HL-60/S4 (cell line): ENCODE data around the gene GART.
"Not testable (repeated sequence)": the region's sequence is repeated elsewhere in the genome, so short reads cannot be mapped to it uniquely, and the experiment has no call there.

Experiments
- in situ Hi-C: fragments of 300-500 bp; cut with MboI; formaldehyde crosslinking; loops from 2 replicates; pipeline ENCODE4 v1.14.3; 2022; ENCODE audit warnings: low sequenced_read_pairs

Gene GART

GRCh38 chr21:33478182-33478581 lies 63.7 kb downstream of the GART start:
- in situ Hi-C loops, result no loop called here

- in situ Hi-C loops, result no loop called here
These were observed 64.9 kb downstream of the GART start for GRCh38 chr21:33477066-33477465.

- in situ Hi-C loops, result no loop called here
These were observed 68.6 kb downstream of the GART start for GRCh38 chr21:33473344-33473743.

GRCh38 chr21:33470701-33471100 lies 71.2 kb downstream of the GART start:
- in situ Hi-C loops, result no loop called here

GRCh38 chr21:33469183-33469582 lies 72.7 kb downstream of the GART start:
- in situ Hi-C loops, result not testable (repeated sequence)

GRCh38 chr21:33461538-33462250 lies 80.2 kb downstream of the GART start:
- in situ Hi-C loops, result no loop called here

GRCh38 chr21:33458861-33459260 lies 83.1 kb downstream of the GART start:
- in situ Hi-C loops, result no loop called here

- in situ Hi-C loops, result no loop called here
These were observed 86.1 kb downstream of the GART start for GRCh38 chr21:33455686-33456446.
